Body of pancreas (tissue), 4 donors: Measurements from ENCODE around the gene SMARCA4. TPM values are rescaled to one million over a fixed set of nuclear protein-coding genes. Genes with fewer than 3 reads are reported as not detected.
A peak's percentile ranks its signal among the peaks of the same experiment; 100 is the strongest.
"Not testable (repeated sequence)": the region's sequence is repeated elsewhere in the genome, so short reads cannot be mapped to it uniquely, and the experiment has no call there.

ENCODE experiments used
- ATAC-seq: fragments of 150-250 bp; one replicate; pipeline ENCODE4 v1.9.1; 2016
- DNase-seq, 4 donors: peaks; one replicate each; pipeline ENCODE4 v3.0.0-alpha.2; 2019
- H3K27ac ChIP-seq, 4 donors: fragments of 200-600 bp; sonication (generic); 1 replicate in 3 of 4; 2 replicates in 1 of 4; pipeline versions ENCODE4 v1.5.1 to v1.6.1; 2016 to 2019; ENCODE audit warnings: mild to moderate bottlenecking in 1 of 4, mixed read lengths in 1 of 4, moderate library complexity in 1 of 4
- H3K27me3 ChIP-seq, 2 donors: fragments of 200-600 bp; sonication (generic); one replicate each; pipeline ENCODE4 v1.6.0; 2016; ENCODE audit warnings: mild to moderate bottlenecking in 1 of 2
- H3K36me3 ChIP-seq, 2 donors: fragments of 200-600 bp; sonication (generic); replicated peaks in 1 of 2; 2 replicates each; pipeline ENCODE4 v1.5.1; 2016; ENCODE audit warnings: low read depth in 2 of 2; ENCODE audit not compliant: insufficient read depth in 1 of 2
- H3K4me1 ChIP-seq: fragments of 200-600 bp; sonication (generic); one replicate; pipeline ENCODE4 v1.6.0; 2016
- H3K4me3 ChIP-seq, 2 donors: fragments of 200-600 bp; sonication (generic); 1 replicate in 1 of 2; 2 replicates in 1 of 2; pipeline ENCODE4 v1.5.1; 2016 to 2019
- H3K9me3 ChIP-seq, 3 donors: fragments of 200-600 bp; sonication (generic); 1 replicate in 2 of 3; 2 replicates in 1 of 3; pipeline ENCODE4 v1.5.1; 2016
- CTCF ChIP-seq, 7 experiments: fragments of 450-650 bp in 4 of 7; fragments of 200-600 bp in 3 of 7; sonication (generic) in 3 of 7; IDR thresholded peaks; one replicate each; pipeline ENCODE4 v1.5.1; 2016 to 2019; ENCODE audit warnings: antibody characterized with exemption in 7 of 7
- POLR2A ChIP-seq, 3 donors: fragments of 450-650 bp; IDR thresholded peaks; one replicate each; pipeline ENCODE4 v1.6.1; 2016; ENCODE audit warnings: antibody characterized with exemption in 3 of 3, mild to moderate bottlenecking in 2 of 3
- WGBS, 2 donors: methylation state at CpG; one replicate each; pipeline ENCODE4 v1.1.5; 2017; 5-methylcytosine and 5-hydroxymethylcytosine counted together
- intact Hi-C: fragments of 100-400 bp; cut with DNase I; formaldehyde crosslinking; loops from one replicate; pipeline ENCODE4 v1.15.1; 2023
- total RNA-seq, 2 donors: library from RNA; depleted of rRNA; stranded (reverse); fragments of >200 nt; gene quantifications; one replicate each; pipeline ENCODE4 v1.1.0, GENCODE V29; 2016

SMARCA4 gene
- total RNA-seq, 2 donors from 2014 or later = 56.3 to 120 TPM

DNA sequence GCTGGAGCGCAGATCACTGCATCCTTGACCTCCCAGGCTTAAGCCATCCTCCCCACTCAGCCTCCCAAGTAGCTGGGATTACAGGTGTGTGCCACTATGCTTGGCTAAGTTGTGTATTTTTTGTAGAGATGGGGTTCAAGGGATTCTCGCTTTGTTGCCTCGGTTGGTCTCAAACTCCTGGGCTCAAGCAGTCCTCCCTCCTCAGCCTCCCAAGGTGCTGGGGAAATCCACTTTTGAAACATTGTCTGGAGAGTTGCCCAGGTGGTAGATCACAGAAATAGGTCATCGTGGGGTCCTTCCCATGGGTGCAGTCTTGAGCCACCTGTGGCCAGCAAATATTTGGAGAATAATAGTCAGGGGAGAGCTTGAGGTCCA is 133.7 kb downstream of the SMARCA4 start:
- intact Hi-C loops = no loop called here
- Histone ChIP-seq H3K4me1 (peaks cover 63% of the 10 kb centered on the region), H3K4me3 (no peak overlapping the region), H3K27me3 (no peaks in the 10 kb centered on the region), H3K9me3 (no peaks in the 10 kb centered on the region), H3K36me3 (no peaks in the 10 kb centered on the region), H3K27ac (peak overlapping the region; percentile 92 to 99 (median 98))
- DNase-seq = no peak
- WGBS, 2 donors = 76 to 88% methylated on average over 3 to 4 of the region's 4 CpGs
- no peak for TF ChIP-seq CTCF (IDR thresholded peaks at IDR 0.05)
- no peak for ATAC-seq

DNA sequence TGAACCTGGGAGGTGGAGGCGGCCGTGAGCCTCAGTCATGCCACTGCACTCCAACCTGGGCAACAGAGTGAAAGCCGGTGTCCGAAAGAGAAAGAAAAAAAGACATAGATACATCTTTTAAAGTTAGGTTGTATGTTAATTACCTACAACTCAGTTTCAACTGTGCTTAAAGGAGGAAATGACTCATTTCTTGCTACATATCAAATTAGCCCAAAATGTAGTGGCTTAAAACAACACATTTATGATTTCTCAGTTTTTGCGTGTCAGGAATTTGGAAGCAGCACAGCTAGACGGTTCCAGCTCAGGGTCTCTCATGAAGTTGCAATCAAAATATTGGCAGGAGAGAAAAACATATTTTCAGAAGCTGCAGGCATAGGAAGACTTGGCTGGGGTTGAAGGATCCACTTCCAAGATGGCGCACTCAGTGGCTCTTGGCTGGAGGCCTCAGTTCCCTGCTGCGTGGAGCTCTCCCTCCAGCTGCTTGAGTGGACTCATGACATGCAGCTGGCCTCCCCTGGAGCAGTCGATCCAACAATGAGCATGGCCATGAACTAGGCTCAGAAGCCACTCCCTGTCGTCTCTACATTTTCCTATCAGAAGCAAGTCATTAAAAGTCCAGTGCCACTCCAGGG is 135.5 kb downstream of the SMARCA4 start:
- no peaks in the 10 kb centered on the region for H3K27me3 ChIP-seq
- peaks cover 51% of the 10 kb centered on the region for H3K4me1 ChIP-seq
- H3K4me3 ChIP-seq = no peak overlapping the region
- ATAC-seq (no peak), DNase-seq (peak in 1 of 4 donors; percentile 30)
- intact Hi-C loops = no loop called here
- H3K9me3 ChIP-seq = no peaks in the 10 kb centered on the region
- H3K36me3 ChIP-seq = no peaks in the 10 kb centered on the region
- 62 to 78% methylated on average over 10 of the region's 10 CpGs for WGBS, 2 donors
- TF ChIP-seq POLR2A (IDR thresholded peaks at IDR 0.05) (no peak), CTCF (IDR thresholded peaks at IDR 0.05) (no peak)
- H3K27ac ChIP-seq = peak overlapping the region; percentile 77 to 99 (median 98)

GRCh38 chr19:11097367-11097766 is 136.5 kb downstream of the SMARCA4 start:
- peaks cover 43% of the 10 kb centered on the region for H3K4me1 ChIP-seq
- H3K27ac ChIP-seq, H3K27me3 ChIP-seq, H3K4me3 ChIP-seq, H3K36me3 ChIP-seq, ATAC-seq, intact Hi-C loops, DNase-seq, H3K9me3 ChIP-seq: not testable (repeated sequence)
- WGBS, 2 donors = 92 to 99% methylated on average over 6 of the region's 6 CpGs

DNA sequence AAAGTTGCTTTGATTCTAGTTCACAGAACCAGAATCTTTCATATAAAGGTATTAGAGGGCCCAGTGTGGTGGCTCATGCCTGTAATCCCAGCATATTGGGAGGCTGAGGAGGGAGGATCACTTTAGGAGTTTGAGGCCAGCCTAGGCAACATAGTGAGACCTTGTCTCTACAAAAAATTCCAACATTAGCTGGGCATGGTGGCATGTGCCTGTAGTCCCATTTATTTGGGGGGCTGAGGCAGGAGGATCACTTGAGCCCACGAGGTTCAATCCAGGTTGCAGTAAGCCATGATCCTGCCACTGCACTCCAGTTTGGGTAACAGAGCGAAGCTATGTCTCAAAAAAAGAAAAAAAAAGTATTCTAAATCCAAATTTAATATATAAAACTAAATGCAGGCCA is 137.5 kb downstream of the SMARCA4 start:
- peaks cover 6 to 12% of the 10 kb centered on the region in 2 donors for H3K36me3 ChIP-seq
- WGBS, 2 donors = 95% methylated on average over 2 of the region's 2 CpGs
- no peak overlapping the region for H3K27ac ChIP-seq

GRCh38 chr19:11098861-11099260 is 138.0 kb downstream of the SMARCA4 start:
- intact Hi-C loops = no loop called here
- no peak overlapping the region for H3K4me3 ChIP-seq
- 72 to 94% methylated on average over 3 of the region's 3 CpGs for WGBS, 2 donors
- H3K36me3 ChIP-seq = peaks cover 6 to 16% of the 10 kb centered on the region in 2 donors
- no peak overlapping the region for H3K27ac ChIP-seq
- no peaks in the 10 kb centered on the region for H3K9me3 ChIP-seq
- no peak for DNase-seq
- TF ChIP-seq POLR2A (IDR thresholded peaks at IDR 0.05) = no peak
- no peak for TF ChIP-seq CTCF (IDR thresholded peaks at IDR 0.05)
- peaks cover 28% of the 10 kb centered on the region for H3K4me1 ChIP-seq
- ATAC-seq = no peak
- no peaks in the 10 kb centered on the region for H3K27me3 ChIP-seq

More for the DNA sequence above, 137.5 kb downstream of the SMARCA4 start:
- Histone ChIP-seq H3K4me1 (peaks cover 33% of the 10 kb centered on the region), H3K27me3 (no peaks in the 10 kb centered on the region), H3K9me3 (no peaks in the 10 kb centered on the region), H3K4me3 (no peak overlapping the region)
- DNase-seq = no peak
- ATAC-seq = no peak
- TF ChIP-seq CTCF (IDR thresholded peaks at IDR 0.05) (no peak), POLR2A (IDR thresholded peaks at IDR 0.05) (no peak)
- intact Hi-C loops = no loop called here
